NCI-H2107 treated with DMSO at 0.1 percent for 48 hours (cell line): ENCODE measurements around the gene ADGRF5.

Source experiments
- DNase-seq: peaks from one replicate; lab custom pipeline; 2025; ENCODE audit not compliant: unreplicated experiment; lab: John Stamatoyannopoulos, UW

ADGRF5 gene

DNA sequence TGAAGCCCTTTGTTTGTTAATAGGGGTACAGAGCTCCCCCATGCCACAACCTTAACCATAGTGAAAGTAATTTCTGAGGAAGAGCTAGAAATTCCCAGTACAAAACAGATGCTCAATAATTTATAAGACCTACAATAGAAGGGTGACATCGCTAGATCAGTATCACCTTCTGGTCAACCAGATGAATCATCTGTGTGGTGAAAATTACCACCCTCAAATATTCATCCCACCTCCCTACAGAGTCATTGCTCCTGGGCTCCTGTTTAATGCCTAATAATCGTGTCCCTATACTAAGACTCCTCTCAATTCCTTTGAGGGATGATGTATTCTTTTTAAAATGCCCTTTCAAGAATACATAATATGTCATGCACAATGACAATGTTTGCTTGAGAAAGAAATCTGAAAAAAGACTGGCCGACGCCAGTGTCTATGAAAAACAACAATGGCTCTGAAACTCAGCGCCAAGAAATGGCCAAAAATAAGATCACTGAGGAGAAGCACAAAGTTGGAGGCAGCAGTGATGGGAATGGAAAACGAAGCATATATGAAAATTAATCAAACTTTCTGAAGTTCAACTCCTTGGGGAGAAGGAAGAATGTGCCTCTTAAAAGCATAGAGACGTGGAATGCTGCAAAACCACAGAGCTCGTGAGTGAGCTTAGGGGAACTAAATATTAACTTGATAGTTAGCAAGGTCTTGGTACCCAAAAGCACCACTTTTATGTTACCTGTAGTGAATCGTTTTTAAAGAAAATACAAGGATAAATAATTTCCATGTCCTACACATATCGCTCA lies 11.0 kb upstream of the ADGRF5 start:
- no peak for DNase-seq

DNA sequence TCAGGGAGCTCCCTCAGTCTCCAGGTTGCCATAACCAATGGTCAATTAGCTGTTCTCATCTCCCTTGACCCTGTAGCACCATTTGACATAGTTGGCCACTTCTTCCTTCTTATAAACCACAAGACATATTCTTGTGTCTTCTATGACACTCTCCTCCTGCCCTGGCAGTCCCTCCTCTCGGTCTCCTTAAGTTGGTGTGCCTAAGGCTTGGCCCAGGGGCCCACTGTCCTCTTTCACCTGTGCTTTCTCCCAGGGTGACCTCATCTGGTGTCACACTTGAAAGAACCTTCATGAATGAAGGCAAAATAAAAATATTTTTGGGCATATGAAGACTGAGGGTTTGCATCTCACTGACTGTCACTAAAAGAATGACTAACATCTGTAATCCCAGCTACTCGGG lies 9.7 kb upstream of the ADGRF5 start:
- no peak for DNase-seq

DNA sequence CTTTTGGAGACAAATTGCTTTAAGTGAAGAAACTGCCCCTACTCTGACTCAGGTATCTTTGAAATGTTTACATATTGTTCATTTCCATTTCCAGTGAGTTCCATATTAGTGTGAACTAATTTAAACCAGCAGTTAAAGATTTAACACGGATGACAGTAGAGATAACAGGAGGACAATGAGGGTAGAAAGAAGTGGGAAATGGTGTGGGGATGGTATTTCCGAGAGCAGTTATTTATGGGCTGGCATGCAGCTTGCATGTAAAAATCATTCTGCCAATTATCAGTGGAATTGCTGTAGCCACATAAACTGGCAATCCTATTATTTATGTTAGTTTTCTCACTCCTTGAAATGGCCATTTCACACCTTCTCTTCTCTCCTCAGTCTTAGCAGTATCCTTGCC lies 8.6 kb upstream of the ADGRF5 start:
- no peak for DNase-seq

DNA sequence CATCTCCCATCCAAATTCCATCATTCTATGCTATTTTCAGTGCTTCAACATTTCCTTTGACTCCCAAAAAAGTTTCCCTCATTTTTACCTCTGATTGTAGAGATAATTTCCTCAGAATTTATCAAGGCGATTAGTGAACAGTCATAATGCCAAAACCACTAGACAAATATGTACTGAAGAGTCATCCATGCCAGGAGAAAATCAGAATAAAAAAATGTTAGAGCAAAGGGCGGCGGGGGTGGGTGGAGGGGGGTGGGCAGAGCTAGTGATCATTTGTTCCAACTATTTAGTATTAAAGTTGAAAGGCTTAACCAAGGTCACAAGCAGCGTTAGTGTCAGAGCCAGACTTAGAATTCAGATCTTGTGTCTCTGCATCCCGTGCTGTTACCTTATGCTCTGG lies 5.3 kb upstream of the ADGRF5 start:
- no peak for DNase-seq

DNA sequence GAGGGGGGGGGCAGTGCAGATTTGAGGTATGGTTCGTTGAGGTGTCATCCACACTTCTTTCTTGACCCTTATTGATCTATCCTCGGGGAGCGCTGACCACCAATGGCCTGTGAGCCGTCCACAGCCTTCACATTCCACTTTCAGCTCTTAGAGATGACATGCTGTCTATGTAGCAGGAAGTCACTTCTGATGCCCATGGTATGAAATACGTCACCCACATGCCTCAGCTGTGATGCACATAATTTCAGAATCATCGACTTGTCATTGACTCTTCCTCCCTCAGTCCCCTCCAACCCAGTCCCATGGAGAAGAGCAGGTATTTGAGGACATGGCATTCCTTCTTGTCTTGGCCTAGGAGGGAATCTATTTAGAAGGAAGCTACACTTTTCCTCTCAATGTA lies 4.7 kb upstream of the ADGRF5 start:
- no peak for DNase-seq

DNA sequence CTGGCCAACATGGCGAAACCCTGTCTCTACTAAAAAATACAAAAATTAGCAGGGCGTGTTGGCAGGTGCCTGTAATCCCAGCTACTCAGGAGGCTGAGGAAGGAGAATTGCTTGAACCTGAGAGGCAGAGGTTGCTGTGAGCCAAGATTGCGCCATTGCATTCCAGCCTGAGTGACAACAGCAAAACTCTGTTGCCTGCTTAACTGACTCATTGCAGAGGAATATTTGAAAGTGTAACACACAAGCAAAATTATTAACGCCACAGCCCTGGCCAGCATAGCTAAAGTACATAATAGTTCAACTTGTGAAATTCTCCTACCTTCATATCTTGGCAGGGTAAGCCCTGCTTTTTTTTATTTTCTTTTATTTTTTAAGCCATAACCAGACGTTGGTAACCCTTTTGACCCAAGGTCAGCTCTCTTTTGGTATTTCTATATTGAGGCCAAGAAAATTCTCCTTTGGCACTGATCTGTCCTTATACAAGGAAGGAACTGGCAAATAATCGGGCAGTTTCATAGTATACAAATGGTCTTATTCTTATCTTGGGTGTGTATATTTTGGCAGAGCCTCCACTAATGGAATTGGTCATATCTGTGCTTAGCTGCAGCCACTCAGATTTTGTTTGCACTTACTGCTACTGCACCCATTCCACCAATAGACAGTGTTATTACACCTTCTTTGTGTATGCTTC lies 4.0 kb upstream of the ADGRF5 start:
- DNase-seq: no peak

DNA sequence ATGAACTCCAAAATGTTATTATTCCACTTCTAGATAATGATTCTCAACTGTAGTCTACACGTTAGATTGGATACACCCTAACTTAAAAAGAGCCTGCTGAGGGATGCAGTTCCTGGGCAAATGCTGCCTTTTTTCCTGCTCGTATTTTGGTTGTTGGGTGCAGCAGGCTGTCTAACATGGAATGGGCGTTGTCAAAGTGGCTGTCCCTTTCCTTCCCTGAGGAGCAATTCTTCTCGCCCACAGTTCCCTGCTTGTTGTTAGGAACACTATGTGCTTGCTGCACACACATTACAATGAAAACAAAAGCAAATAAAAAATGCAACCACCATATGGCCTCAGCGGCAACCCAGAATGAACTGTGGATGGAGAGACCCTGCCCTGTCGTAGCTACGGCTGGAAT lies 1.7 kb upstream of the ADGRF5 start:
- DNase-seq: no peak

DNA sequence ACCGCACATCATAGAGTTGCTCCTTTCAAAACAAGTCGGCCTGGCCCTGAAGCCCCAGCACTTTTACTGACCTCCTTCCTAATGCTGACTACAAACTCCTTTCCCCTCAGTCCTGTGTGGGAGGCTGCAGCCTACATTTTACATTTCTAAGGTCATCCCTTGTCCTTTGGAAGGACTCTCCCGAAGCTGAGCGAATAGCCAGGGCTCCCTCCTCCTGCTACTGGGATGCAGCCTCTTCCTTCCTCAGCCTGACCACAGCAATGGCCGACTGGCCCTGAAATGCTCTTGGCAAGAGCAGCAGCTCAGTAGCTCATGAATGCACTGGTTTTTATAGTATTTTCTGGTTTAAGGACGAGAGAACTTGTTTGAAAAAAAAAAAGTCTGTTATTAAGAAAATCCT lies 679 bp downstream of the ADGRF5 start:
- no peak for DNase-seq

DNA sequence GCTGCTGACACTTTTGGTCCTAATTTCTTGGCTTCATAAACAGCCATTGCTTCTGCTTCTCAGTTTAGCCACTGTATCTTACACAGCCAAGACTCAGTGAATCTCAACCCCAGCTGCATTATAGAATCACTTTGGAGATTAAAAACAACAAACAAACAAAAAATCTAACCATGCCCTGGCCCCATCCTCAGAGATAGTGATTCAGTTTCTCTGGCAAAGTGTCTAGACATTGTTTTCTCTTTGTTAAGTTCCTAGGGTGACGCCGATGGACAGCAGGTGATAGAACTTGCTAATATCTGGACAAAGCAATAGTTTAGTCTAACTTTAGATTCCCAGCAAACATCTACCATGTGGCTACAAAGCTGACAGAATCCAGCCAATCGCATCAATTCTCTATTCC lies 2.9 kb downstream of the ADGRF5 start:
- DNase-seq: no peak

DNA sequence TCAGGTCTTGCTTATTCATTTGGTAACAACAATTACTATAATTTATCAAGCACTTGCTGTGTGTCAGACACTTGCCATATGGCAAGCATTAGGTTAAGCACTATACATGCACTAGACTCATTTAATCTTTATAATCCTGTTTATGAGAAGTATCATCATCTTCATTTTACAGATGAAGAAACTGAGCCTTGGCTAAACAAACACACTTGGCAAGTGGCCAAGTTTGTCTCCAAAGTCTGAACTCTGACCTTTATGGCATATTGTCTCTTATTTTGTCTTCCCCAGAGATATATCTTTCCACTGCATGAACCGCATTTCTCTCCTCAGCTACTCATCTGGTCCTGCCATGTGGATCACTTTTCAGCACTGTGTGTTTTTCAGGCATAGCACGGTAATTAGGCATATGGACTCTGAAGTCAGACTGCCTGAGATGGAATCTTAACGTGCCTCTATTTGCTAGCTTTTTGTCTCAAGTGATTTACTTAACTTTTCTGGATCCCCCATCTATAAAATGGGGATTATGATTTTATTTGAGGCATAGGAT lies 4.7 kb downstream of the ADGRF5 start:
- no peak for DNase-seq

DNA sequence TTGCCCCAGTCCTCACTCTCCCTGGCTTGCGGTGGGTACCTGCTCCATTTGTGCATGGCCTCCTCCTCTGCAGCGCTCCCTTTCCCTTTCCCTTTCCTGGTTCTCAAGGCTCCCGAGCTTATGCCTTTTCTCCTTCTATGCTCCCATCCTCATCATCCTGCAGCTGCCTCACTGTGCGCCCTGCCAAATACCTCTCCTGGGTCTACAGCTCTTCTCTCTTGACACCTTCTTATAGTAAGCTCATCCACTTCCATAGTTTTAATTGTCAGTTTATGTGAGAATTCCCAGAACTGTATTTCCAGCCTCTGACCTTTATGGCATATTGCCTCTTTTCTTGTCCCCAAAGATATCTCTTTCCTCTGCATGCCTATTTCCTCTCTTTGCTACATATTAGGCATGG lies 5.9 kb downstream of the ADGRF5 start:
- DNase-seq: no peak

DNA sequence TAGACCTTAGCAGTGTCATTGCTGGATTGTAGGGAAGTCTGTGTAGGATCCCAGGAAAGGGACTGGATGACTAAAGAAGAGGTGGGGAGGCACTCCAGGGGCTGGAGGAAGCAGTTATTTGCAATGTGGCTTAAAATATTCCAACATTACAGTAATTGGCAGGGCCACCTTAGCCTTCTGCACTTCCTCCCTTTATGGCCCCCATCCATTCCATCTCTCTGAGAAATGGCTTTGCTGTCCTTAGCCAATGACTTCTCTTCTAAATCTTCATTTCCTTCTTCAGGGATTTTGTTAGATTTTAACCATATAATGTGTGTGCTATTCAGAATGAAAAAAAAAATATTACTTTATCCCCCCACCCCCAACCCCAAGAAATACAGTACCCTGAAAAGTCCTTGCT lies 6.4 kb downstream of the ADGRF5 start:
- no peak for DNase-seq

DNA sequence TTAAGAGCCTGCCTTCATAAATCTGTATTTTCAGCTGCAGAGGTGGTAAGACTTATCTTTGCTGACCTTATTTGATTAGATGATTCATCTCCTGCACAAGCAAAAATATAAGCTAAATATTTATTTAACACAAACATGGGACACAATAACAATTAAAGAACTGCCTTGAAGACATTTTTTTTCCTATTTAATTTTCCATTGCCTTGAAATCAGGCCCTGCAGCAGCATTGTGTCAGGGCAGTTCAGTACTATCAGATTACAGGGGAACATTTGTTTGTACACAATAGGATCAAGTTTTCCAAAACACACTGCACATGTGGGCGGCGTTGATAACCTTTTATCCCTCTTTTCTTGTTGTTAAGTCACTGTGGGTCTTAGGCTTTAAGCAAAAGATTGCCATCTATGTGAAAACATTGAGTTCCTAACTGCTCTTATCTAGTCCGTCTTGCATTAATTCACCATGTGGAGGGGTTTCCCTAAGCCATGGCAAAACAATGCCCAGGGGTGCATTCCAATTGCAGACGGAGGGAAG lies 7.4 kb downstream of the ADGRF5 start:
- no peak for DNase-seq

DNA sequence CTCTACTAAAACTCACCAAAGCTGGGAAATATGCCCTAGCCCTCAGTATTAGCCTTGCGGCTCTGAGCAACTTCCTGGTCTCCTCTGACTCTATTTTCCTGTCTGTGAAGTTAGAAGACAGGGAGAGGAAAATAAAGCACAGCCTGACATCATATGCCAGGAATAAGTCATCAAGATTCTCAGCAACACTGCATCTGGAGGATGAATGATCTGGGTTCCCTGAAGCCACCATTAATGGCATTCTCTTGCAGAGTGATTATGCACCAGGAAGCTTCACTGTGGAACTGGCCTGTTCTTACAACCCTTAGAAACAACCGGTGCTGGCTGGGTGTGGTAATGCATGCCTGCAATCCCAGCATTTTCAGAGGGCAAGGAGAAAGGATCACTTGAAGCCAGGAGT lies 12.4 kb downstream of the ADGRF5 start:
- DNase-seq: no peak

DNA sequence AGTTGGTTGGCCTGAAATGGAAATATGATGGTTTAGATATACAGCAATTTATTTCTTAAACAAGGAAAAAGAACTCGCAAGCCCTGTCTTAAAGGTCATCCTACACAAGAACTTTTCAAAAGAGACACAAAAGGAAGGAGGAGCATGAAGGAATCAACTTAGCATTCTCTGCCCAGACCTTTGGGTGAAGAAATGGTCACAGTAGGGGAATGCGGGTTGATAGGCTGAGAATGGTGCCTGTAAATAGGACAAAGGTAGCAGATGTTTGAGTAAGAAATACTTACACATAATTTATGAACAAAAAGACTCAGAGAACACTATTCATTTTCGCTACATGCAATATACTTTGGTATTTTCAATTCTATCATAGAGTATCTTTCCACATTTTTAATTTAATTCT lies 15.0 kb downstream of the ADGRF5 start:
- no peak for DNase-seq

DNA sequence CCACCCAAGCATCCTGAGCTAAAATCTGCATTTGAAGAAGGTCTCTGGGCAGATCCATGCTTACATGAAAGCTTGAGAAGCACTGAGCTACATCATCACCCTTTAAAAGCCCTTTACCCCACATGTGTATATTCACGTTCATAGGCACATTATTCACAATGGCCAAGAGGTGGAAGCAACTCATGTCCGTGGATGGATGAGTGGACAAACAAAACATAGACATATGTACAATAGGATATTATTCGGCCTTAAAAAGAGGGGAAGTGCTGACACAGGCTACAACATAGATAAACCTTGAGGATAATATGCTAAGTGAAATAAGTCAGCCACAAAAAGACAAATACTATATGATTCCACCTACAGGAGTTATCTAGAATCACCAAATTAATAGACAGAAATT lies 17.6 kb downstream of the ADGRF5 start:
- no peak for DNase-seq

DNA sequence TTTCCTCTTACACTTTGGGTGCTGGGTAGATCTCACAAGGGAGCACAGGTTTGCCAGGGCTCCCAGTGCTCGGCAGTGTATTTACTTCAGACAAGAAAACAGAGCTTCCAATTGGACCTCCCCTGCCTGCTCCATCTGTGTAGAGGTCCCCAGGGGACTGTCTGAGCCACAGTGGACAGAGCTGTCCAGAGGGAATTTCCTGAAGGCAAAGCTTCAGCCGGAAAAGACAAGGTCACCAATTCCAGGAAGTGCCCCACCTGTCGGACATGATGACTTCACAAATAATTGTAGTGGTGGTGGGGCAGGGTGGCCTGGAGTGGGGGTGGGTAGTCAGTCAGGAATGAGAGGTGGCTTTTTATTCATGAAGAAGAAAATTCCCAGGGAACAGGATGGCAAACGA lies 18.6 kb downstream of the ADGRF5 start:
- DNase-seq: no peak

DNA sequence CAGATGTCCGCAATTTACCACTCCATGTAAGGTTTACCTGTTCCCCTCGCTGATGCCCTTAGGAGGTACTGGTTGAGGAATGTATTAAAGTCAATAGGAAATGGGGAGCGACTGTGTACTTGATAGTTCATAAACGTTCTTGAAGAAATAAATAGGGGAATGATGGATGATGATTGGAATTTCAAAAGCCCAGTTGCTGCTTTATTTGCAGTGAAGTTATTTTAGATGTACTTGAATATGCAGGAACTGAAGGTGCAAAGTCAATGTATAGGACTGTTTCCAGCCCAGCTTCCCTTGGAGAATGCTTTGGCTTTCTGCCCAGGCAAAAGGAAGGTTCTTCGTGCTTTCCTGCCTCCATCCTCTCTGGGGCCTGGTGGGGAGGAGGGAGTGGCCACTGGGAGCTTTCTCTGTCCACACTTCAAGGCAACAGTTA lies 19.8 kb downstream of the ADGRF5 start:
- no peak for DNase-seq

DNA sequence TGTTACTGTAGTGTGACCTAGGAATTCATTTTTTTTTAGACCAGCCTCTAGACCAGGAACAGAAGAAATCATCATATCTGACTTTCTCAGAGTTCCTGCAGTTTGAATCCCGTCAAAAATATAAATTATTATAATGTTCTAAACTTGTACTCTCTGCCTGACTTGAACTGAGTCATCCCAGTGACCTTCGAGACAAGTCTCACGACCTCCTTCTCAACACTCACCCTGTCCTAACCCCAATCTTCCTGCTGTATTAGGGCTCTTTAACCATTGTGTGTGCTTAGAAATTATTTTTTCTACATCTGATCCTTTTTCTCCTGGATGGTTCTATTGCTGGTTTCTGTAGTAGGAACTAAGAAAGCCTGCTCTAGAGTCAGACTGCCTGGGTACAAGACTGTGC lies 21.5 kb downstream of the ADGRF5 start:
- DNase-seq: no peak

DNA sequence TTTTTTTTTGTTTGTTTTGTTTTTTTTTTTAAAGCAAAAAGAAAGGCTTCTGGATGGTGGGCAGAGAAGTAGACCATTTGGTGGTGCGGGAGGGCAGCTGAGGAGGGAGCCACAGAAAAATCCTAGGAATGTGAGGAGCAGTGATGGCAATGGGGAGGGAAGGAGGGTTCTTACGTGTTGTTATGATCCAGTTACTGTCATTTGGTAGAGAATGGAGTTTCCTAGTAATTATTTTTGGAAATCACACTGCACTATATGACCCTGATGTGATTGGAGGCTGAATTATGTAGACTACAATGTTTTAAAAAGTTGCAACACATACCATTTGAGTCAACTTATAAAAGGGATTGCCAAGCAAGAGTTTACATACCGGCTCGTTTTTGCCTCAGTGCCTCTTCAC lies 22.1 kb downstream of the ADGRF5 start:
- DNase-seq: no peak

DNA sequence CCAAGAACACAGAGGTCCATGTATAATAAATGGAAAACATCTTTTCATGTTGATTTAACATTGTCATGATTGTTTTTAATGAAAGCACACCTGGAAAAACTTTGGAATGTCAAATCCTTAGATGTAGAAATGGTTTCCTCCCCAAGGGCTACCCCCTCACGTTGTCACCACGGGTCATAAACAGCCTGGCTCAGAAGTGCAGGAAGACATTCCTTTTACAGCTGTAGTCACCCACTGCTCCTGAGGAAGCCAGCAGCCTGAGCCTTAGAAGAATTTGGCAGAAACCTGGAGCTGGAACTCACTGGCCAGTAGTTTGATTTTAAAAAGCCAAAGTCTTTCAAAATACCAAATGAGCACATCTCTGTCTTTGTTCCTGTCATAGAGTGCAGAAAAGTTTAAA lies 23.7 kb downstream of the ADGRF5 start:
- no peak for DNase-seq

DNA sequence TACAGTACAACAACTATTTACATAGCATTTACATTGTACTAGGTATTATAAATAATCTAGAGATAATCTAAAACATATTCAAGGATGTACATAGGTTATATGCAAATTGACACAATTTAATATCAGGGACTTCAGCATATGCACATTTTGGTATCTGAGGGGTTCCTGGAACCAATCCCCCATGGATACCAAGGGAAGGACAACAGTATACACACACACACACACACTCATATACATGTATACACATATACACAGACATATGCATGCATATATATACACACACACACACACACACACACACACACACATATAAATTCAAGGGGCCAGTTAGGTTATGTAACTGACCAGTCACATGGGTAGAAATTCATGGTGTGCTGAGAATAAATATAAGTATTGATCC lies 24.9 kb downstream of the ADGRF5 start:
- no peak for DNase-seq
